HG02623 (cell line): ENCODE results near the gene LIN54.

Experiments
- ATAC-seq: cut with Tn5 transposase; IDR thresholded peaks from one replicate; pipeline ENCODE4 v1.9.1; 2021; ENCODE audit warnings: moderate library complexity; ENCODE audit not compliant: unreplicated experiment

LIN54 gene

DNA sequence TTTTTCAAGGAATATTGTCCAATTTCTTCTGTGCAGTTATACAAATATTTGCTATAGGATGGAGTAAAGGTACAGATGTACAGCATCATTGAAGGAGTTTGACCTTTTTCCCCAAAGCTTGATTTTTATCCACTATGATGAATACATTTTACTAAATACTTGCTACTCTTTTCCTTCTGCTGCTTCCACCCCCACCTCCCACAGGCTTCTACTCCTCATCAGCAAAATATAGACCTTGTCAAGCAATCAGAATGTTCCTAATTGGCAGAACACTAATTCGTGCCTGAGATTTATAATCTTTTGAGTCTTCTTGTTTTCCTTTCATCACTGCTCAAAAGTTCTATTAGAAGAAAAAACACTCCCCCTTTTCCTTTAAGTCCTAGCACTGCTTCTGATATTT is 113.9 kb downstream of the LIN54 start:
- ATAC-seq: no peak

GRCh38 chr4:82893942-82894341 is 116.7 kb downstream of the LIN54 start:
- ATAC-seq: no peak

GRCh38 chr4:82892467-82892802 is 118.2 kb downstream of the LIN54 start:
- no peak for ATAC-seq

- ATAC-seq: no peak
Observed at GRCh38 chr4:82891707-82892466, 118.7 kb downstream of the LIN54 start.

- peak; percentile 92 for ATAC-seq
Observed at GRCh38 chr4:82890901-82891706, 119.5 kb downstream of the LIN54 start, which contains the start of gene SEC31A. Gene SEC31A, minus strand, starts transcription at chr4:82891153. Its CDS starts 9,217 bp downstream, at chr4:82881936.

- no peak for ATAC-seq
Observed at GRCh38 chr4:82890528-82890900, 120.1 kb downstream of the LIN54 start.

- ATAC-seq: no peak
Observed at GRCh38 chr4:82889287-82889686, 121.3 kb downstream of the LIN54 start.

- ATAC-seq: no peak
Observed at GRCh38 chr4:82886147-82886942, 124.3 kb downstream of the LIN54 start.

DNA sequence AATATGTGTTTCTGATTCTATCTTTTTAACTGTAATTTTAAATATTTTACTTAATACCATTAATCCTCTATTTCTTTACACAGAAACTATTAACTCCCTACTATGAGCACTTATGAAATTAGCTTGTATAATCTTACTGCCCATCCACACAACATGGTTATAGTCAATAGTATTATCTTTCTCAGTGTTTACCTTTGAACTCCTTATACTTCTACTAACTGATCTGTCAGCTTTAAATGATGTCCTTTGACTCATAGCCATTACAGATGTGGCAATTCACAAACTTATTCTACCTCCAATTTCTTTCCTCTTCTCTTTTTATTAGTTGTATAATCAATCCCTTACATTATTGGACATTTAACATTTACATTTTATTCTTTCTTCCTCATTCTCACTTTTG is 125.2 kb downstream of the LIN54 start:
- no peak for ATAC-seq
